Activated naive CD8-positive, alpha-beta T cell (primary cell): ENCODE results near the gene CSNK2B.

Source experiments
- H3K27ac Mint-ChIP-seq: one replicate; pipeline ENCODE4 v1.8.0; 2021; ENCODE audit warnings: mixed read lengths
- H3K27me3 Mint-ChIP-seq: one replicate; pipeline ENCODE4 v1.8.0; 2021; ENCODE audit warnings: mixed read lengths
- H3K36me3 Mint-ChIP-seq: one replicate; pipeline ENCODE4 v1.8.0; 2021; ENCODE audit warnings: mixed read lengths
- H3K4me1 Mint-ChIP-seq: one replicate; pipeline ENCODE4 v1.8.0; 2021; ENCODE audit warnings: low read depth, mixed read lengths
- H3K4me3 Mint-ChIP-seq: one replicate; pipeline ENCODE4 v1.8.0; 2021; ENCODE audit warnings: mild to moderate bottlenecking, mixed read lengths
- H3K9me3 Mint-ChIP-seq: one replicate; pipeline ENCODE4 v1.8.0; 2021; ENCODE audit warnings: low read depth, mixed read lengths

CSNK2B gene

GRCh38 chr6:31663126-31663960 lies 2.5 kb upstream of the CSNK2B start:
- H3K9me3 Mint-ChIP-seq, result no peaks in the 10 kb centered on the region
- peak overlapping the region; percentile 93 for H3K4me3 Mint-ChIP-seq
- H3K27me3 Mint-ChIP-seq, result no peaks in the 10 kb centered on the region
- peaks cover 16% of the 10 kb centered on the region for H3K36me3 Mint-ChIP-seq
- peak overlapping the region; percentile 97 for H3K27ac Mint-ChIP-seq
- peaks cover 70% of the 10 kb centered on the region for H3K4me1 Mint-ChIP-seq

GRCh38 chr6:31663961-31664789 lies 1.7 kb upstream of the CSNK2B start:
- Mint-ChIP-seq H3K4me3 (peak overlapping the region; percentile 93), H3K27ac (peak overlapping the region; percentile 97), H3K36me3 (peaks cover 16% of the 10 kb centered on the region), H3K9me3 (no peaks in the 10 kb centered on the region), H3K4me1 (peaks cover 68% of the 10 kb centered on the region), H3K27me3 (no peaks in the 10 kb centered on the region)

DNA sequence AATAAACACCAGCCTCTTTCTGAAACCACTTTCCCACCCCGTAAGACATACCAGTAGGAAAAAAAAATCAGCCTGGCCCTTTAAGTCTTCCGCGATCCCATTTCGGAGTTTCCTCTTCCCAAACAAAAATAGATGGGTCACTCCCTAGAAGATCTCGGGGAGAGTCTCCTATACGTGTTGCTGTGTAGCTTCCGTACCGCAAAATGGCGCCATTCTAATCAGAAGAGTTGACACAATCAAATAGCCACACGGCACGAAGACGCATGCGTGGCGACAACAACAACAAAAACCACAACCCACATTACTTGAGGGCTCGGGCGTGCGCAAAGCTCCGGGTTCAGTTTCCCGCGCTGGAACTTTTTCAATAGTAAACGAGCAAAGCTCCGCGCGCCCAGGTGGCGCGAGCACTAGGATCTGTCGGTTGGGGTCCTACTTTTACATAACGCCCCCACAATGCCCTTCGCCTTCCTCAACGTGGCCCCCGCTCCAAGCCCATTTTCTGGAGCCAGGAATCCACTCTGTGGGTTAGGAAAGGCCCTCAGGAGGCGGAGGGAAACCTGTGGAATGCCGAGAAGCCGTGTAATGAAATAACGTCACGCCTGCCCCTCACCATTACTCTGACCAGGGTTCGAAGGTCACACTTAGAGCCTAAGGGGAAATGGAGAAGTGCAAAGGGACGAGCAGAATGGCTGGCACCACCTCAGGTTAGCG lies 935 bp upstream of the CSNK2B start, which contains the start of gene GPANK1:
Gene GPANK1 (minus strand): TSS at position 208 of the 711 bp plus-strand sequence. CDS start 519 bp downstream, outside the sequence.
- peaks cover 62% of the 10 kb centered on the region for H3K4me1 Mint-ChIP-seq
- H3K27ac Mint-ChIP-seq, result peak within 1 kb of the TSS; percentile 97
- peaks cover 16% of the 10 kb centered on the region for H3K36me3 Mint-ChIP-seq
- H3K27me3 Mint-ChIP-seq, result no peaks in the 10 kb centered on the region
- H3K4me3 Mint-ChIP-seq, result peak within 1 kb of the TSS; percentile 93
- H3K9me3 Mint-ChIP-seq, result no peaks in the 10 kb centered on the region

- Mint-ChIP-seq H3K27me3 (no peaks in the 10 kb centered on the region), H3K36me3 (peaks cover 16% of the 10 kb centered on the region), H3K4me3 (peak overlapping the region; percentile 93), H3K27ac (peak overlapping the region; percentile 97), H3K4me1 (peaks cover 55% of the 10 kb centered on the region), H3K9me3 (no peaks in the 10 kb centered on the region)
Measured at GRCh38 chr6:31666337-31666965, 571 bp downstream of the CSNK2B start.

- Mint-ChIP-seq H3K36me3 (peaks cover 5% of the 10 kb centered on the region), H3K9me3 (no peaks in the 10 kb centered on the region), H3K4me3 (peak within 1 kb of the TSS; percentile 17), H3K4me1 (peaks cover 32% of the 10 kb centered on the region), H3K27ac (no peak within 1 kb of the TSS), H3K27me3 (no peaks in the 10 kb centered on the region)
Measured at GRCh38 chr6:31669676-31670075, 3.8 kb downstream of the CSNK2B start, which contains the start of gene LY6G5B. LY6G5B (plus strand) TSS chr6:31669976; CDS start chr6:31670951, 975 bp downstream.

DNA sequence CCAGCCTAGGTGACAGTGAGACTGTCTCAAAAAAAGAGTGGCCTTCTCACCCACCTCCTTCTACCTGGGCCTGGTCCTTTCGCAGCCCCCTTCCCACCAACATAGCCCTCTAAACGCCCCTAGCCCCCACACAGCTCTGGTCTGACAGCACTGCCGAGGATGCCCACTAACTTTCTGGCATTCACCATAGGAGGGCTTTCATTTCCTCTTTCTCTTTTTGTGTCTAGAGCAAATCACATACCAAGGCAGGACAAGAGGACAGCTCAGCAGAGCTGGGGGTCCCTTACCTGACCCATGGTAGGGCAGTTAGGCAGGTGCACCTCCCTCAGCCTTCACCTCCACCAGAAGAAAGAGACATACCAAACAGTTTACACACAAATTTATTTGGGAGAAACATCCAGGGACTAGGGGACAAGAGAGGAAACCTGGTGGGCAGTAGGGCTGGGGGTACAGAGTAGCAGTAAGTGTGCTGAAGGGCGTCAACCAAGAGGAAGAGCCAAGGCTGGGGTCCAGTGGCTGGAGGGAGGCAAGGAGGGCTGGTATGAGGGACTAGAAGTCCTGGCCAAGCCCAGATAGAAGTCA lies 10.5 kb downstream of the CSNK2B start:
- Mint-ChIP-seq H3K27ac (no peak overlapping the region), H3K36me3 (no peaks in the 10 kb centered on the region), H3K27me3 (no peaks in the 10 kb centered on the region), H3K9me3 (no peaks in the 10 kb centered on the region), H3K4me3 (no peak overlapping the region), H3K4me1 (peaks cover 10% of the 10 kb centered on the region)

- no peak overlapping the region for H3K4me3 Mint-ChIP-seq
- H3K4me1 Mint-ChIP-seq, result peaks cover 13% of the 10 kb centered on the region
- H3K27ac Mint-ChIP-seq, result no peak overlapping the region
- no peaks in the 10 kb centered on the region for H3K27me3 Mint-ChIP-seq
- H3K9me3 Mint-ChIP-seq, result no peaks in the 10 kb centered on the region
- H3K36me3 Mint-ChIP-seq, result no peaks in the 10 kb centered on the region
Measured at GRCh38 chr6:31676904-31677303, 11.0 kb downstream of the CSNK2B start.

DNA sequence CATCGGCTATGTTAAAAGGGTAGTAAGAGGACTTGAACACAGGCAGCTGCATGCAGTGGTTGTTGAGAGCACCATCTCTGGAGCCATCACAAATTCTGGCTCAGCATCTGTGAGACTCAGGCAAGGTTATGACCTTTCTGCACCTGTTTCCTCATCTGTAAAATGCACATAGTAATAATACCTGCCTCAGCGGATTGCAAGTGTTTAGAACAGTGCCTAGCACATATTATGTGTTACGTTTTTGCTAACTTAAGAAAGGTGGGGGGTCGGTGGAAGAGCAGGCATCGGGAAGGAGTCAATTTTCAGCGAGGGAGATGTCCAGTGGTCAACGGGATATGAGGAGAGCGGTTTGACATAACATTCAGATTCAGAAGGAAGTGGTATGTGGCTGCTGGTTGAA lies 12.1 kb downstream of the CSNK2B start:
- no peak overlapping the region for H3K27ac Mint-ChIP-seq
- H3K4me1 Mint-ChIP-seq, result peaks cover 13% of the 10 kb centered on the region
- H3K9me3 Mint-ChIP-seq, result no peaks in the 10 kb centered on the region
- H3K4me3 Mint-ChIP-seq, result no peak overlapping the region
- no peaks in the 10 kb centered on the region for H3K36me3 Mint-ChIP-seq
- no peaks in the 10 kb centered on the region for H3K27me3 Mint-ChIP-seq

- H3K9me3 Mint-ChIP-seq, result no peaks in the 10 kb centered on the region
- H3K36me3 Mint-ChIP-seq, result no peaks in the 10 kb centered on the region
- peak within 1 kb of the TSS; percentile 91 for H3K4me3 Mint-ChIP-seq
- H3K4me1 Mint-ChIP-seq, result peaks cover 13% of the 10 kb centered on the region
- peak within 1 kb of the TSS; percentile 79 for H3K27ac Mint-ChIP-seq
- no peaks in the 10 kb centered on the region for H3K27me3 Mint-ChIP-seq
Measured at GRCh38 chr6:31680226-31681134, 14.6 kb downstream of the CSNK2B start, which contains the start of gene LY6G5C. LY6G5C (minus strand) TSS chr6:31681067; CDS start chr6:31680373, 694 bp downstream.

DNA sequence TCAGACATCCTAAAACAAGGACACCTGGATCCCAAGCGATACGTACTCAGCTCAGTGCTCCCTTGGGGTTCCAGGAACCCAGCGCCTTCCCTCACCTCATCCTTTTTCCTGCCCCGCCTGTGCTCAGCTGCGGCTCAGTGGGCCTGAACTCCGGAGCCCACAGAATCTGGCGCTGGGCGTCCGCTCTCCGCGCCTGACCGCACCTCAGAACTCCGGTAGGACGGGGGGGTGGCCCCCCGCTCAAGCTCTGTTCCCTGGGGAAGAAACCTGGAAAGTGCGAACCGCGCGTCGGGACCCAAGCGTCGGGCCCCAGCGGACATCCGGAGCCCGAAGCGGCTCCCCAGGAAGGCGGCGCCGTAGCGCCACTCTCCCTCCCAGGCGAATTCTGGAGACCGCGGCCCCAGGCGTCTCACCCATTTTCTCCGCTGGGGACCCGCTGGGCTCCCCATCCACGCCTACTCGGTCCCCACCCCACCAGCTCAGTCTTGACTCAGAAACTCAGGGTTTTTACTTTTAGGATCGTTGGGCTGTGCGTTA lies 15.3 kb downstream of the CSNK2B start:
- H3K4me3 Mint-ChIP-seq, result peak overlapping the region; percentile 91
- peaks cover 13% of the 10 kb centered on the region for H3K4me1 Mint-ChIP-seq
- no peak overlapping the region for H3K27ac Mint-ChIP-seq
- H3K36me3 Mint-ChIP-seq, result no peaks in the 10 kb centered on the region
- no peaks in the 10 kb centered on the region for H3K27me3 Mint-ChIP-seq
- H3K9me3 Mint-ChIP-seq, result no peaks in the 10 kb centered on the region

DNA sequence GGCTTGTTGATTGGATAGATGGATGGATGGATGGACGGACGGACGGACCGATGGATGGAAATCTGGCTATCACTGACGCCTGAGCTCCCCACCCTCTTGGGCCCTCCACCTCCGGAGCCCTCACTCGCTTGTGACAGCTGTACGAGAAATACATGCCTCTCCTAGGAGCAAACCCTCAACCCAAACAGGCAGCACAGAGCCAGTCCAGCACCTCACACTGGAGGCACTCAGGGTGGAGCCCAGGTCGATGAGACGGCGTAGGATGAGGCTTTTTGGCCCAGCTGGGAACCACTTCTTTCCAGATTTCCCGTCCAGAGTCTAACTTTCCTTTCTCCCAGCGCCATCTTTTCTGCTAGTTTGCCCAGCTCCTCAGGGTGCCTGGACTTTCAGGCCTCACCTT lies 17.7 kb downstream of the CSNK2B start:
- no peak overlapping the region for H3K27ac Mint-ChIP-seq
- no peaks in the 10 kb centered on the region for H3K9me3 Mint-ChIP-seq
- no peaks in the 10 kb centered on the region for H3K36me3 Mint-ChIP-seq
- H3K27me3 Mint-ChIP-seq, result no peaks in the 10 kb centered on the region
- H3K4me3 Mint-ChIP-seq, result no peak overlapping the region
- peaks cover 13% of the 10 kb centered on the region for H3K4me1 Mint-ChIP-seq

GRCh38 chr6:31686483-31686882 lies 20.6 kb downstream of the CSNK2B start:
- no peaks in the 10 kb centered on the region for H3K36me3 Mint-ChIP-seq
- H3K4me3 Mint-ChIP-seq, result no peak overlapping the region
- no peaks in the 10 kb centered on the region for H3K27me3 Mint-ChIP-seq
- H3K27ac Mint-ChIP-seq, result no peak overlapping the region
- H3K4me1 Mint-ChIP-seq, result peaks cover 2% of the 10 kb centered on the region
- H3K9me3 Mint-ChIP-seq, result no peaks in the 10 kb centered on the region

- H3K4me1 Mint-ChIP-seq, result no peaks in the 10 kb centered on the region
- no peak overlapping the region for H3K27ac Mint-ChIP-seq
- no peaks in the 10 kb centered on the region for H3K36me3 Mint-ChIP-seq
- H3K4me3 Mint-ChIP-seq, result no peak overlapping the region
- H3K27me3 Mint-ChIP-seq, result no peaks in the 10 kb centered on the region
- no peaks in the 10 kb centered on the region for H3K9me3 Mint-ChIP-seq
Measured at GRCh38 chr6:31687321-31687720, 21.4 kb downstream of the CSNK2B start.
